A549 (cell line): ENCODE results near the gene LRRC45. TPM values are rescaled to one million over a fixed set of nuclear protein-coding genes. Genes with fewer than 3 reads are reported as not detected.

Experiments
- ATAC-seq, 2 experiments: fragments of 200-7000 bp in 1 of 2; fragments of >200 bp in 1 of 2; cut with Nextera tagmentation in 1 of 2; cut with Tn5 transposase in 1 of 2; 3 replicates each; pipeline versions ENCODE4 v1.8.0 to v1.9.1; 2018 to 2020; ENCODE audit warnings: mild to moderate bottlenecking in 1 of 2, moderate library complexity in 1 of 2
- CTCF ChIA-PET: fragments of 300-600 bp; sonication (Branson Sonifier 250); formaldehyde crosslinking; extraction: SDS; loops from one replicate; lab custom pipeline; 2021; ENCODE audit warnings: antibody characterized with exemption, inconsistent platforms; lab: Yijun Ruan, JAX
- POLR2A ChIA-PET: fragments of 350-600 bp; formaldehyde crosslinking; extraction: SDS; loops from one replicate; lab custom pipeline; 2021; ENCODE audit warnings: antibody characterized with exemption, inconsistent platforms; lab: Yijun Ruan, JAX
- DNase-seq, 2 experiments: peaks; one replicate each; pipeline versions ENCODE4 v3.0.0 to v3.0.0-alpha.2; 2011 to 2016; ENCODE audit warnings: low read depth in 1 of 2, low spot score in 1 of 2
- FAIRE-seq: peaks from 2 replicates; lab custom pipeline; 2011; peaks lifted over from hg19 to GRCh38; lab: Jason Lieb, UNC
- H3K27ac ChIP-seq, 2 experiments: fragments of >200 bp; sonication (Bioruptor Twin); formaldehyde crosslinking; 3 replicates each; pipeline ENCODE4 v1.5.1; 2016 to 2017
- H3K4me1 ChIP-seq: fragments of >200 bp; sonication (Bioruptor Twin); formaldehyde crosslinking; 3 replicates; pipeline ENCODE4 v1.6.1; 2016
- H3K4me2 ChIP-seq: fragments of >200 bp; sonication (Bioruptor Twin); formaldehyde crosslinking; 3 replicates; pipeline ENCODE4 v1.6.1; 2016
- H3K4me3 ChIP-seq: fragments of >200 bp; sonication (Bioruptor Twin); formaldehyde crosslinking; 3 replicates; pipeline ENCODE4 v1.5.1; 2016
- H3K9me3 ChIP-seq: fragments of >200 bp; sonication (Bioruptor Twin); formaldehyde crosslinking; 3 replicates; pipeline ENCODE4 v1.6.1; 2016
- CBX8 ChIP-seq: fragments of 200-600 bp; sonication (generic); IDR thresholded peaks from 2 replicates; pipeline ENCODE4 v1.6.1; 2016
- CHD2 ChIP-seq: fragments of 150-350 bp; IDR thresholded peaks from 2 replicates; pipeline ENCODE4 v1.6.1; 2014; ENCODE audit warnings: low read length; ENCODE audit not compliant: partially characterized antibody
- CHD4 ChIP-seq: fragments of 200-600 bp; sonication (generic); IDR thresholded peaks from 2 replicates; pipeline ENCODE4 v1.6.1; 2016; ENCODE audit warnings: antibody characterized with exemption, mild to moderate bottlenecking, borderline replicate concordance
- EHMT2 ChIP-seq: fragments of 200-600 bp; sonication (generic); IDR thresholded peaks from 2 replicates; pipeline ENCODE4 v1.6.1; 2016; ENCODE audit warnings: antibody characterized with exemption, low read depth, mild to moderate bottlenecking, moderate library complexity
- ELK1 ChIP-seq: fragments of 150-350 bp; IDR thresholded peaks from 2 replicates; pipeline ENCODE4 v1.6.1; 2014; ENCODE audit warnings: low read depth, mild to moderate bottlenecking, low read length
- EP300 ChIP-seq, 2 experiments: fragments of >200 bp; sonication (Bioruptor Twin); formaldehyde crosslinking; IDR thresholded peaks; 2 replicates in 1 of 2; 3 replicates in 1 of 2; pipeline ENCODE4 v1.6.1; 2016 to 2017
- FOXS1 ChIP-seq: fragments of 250-450 bp; sonication (Bioruptor Pico); IDR thresholded peaks from 2 replicates; pipeline ENCODE4 v1.5.0; 2020; ENCODE audit warnings: mild to moderate bottlenecking, moderate library complexity
- HDAC2 ChIP-seq: fragments of 200-600 bp; sonication (generic); IDR thresholded peaks from 2 replicates; pipeline ENCODE4 v1.6.1; 2016
- HOXB13 ChIP-seq: fragments of 250-450 bp; sonication (Bioruptor Pico); IDR thresholded peaks from 2 replicates; pipeline ENCODE4 v1.5.0; 2020; ENCODE audit warnings: low read depth, mild to moderate bottlenecking, moderate library complexity
- JUN ChIP-seq, 2 experiments: fragments of >200 bp; sonication (Bioruptor Twin); formaldehyde crosslinking; IDR thresholded peaks; 2 replicates in 1 of 2; 3 replicates in 1 of 2; pipeline ENCODE4 v1.6.1; 2016 to 2017
- KDM5A ChIP-seq: fragments of 200-600 bp; sonication (generic); IDR thresholded peaks from 2 replicates; pipeline ENCODE4 v1.6.1; 2016; ENCODE audit warnings: antibody characterized with exemption, mild to moderate bottlenecking
- MAFK ChIP-seq: fragments of 450-650 bp; IDR thresholded peaks from 2 replicates; pipeline ENCODE4 v1.6.1; 2014; ENCODE audit not compliant: partially characterized antibody
- MAX ChIP-seq: IDR thresholded peaks from 2 replicates; pipeline ENCODE4 v1.6.1; 2012
- NFE2L2 ChIP-seq: fragments of 150-350 bp; conservative IDR thresholded peaks from 2 replicates; pipeline ENCODE4 v1.6.1; 2014; ENCODE audit warnings: low read length
- NPAS2 ChIP-seq: fragments of 250-450 bp; sonication (Bioruptor Pico); IDR thresholded peaks from 2 replicates; pipeline ENCODE4 v1.8.0; 2022; ENCODE audit warnings: mild to moderate bottlenecking, moderate library complexity, borderline replicate concordance
- POLR2A ChIP-seq: IDR thresholded peaks from 2 replicates; pipeline ENCODE4 v1.6.1; 2012; ENCODE audit warnings: mild to moderate bottlenecking, low read length
- POLR2AphosphoS2 ChIP-seq: conservative IDR thresholded peaks from 2 replicates; pipeline ENCODE4 v1.6.1; 2012; ENCODE audit warnings: low read length, improper control_type of control experiment, inconsistent platforms
- RARB ChIP-seq: fragments of 250-450 bp; sonication (Bioruptor Pico); IDR thresholded peaks from 2 replicates; pipeline ENCODE4 v1.8.0; 2021; ENCODE audit warnings: mild to moderate bottlenecking, moderate library complexity
- RCOR1 ChIP-seq: fragments of 150-350 bp; IDR thresholded peaks from 2 replicates; pipeline ENCODE4 v1.6.1; 2014; ENCODE audit warnings: antibody characterized with exemption, low read length, low read depth
- RFX5 ChIP-seq: fragments of 450-650 bp; IDR thresholded peaks from 2 replicates; pipeline ENCODE4 v1.7.1; 2014; ENCODE audit warnings: antibody characterized with exemption, mild to moderate bottlenecking, moderate library complexity
- SMC3 ChIP-seq: fragments of >200 bp; sonication (Bioruptor Twin); formaldehyde crosslinking; IDR thresholded peaks from 3 replicates; pipeline ENCODE4 v1.6.1; 2018; ENCODE audit warnings: inconsistent platforms
- SREBF2 ChIP-seq: fragments of 450-650 bp; IDR thresholded peaks from 2 replicates; pipeline ENCODE4 v1.6.1; 2014; ENCODE audit warnings: mild to moderate bottlenecking, moderate library complexity
- ZC3H11A ChIP-seq: fragments of 450-650 bp; IDR thresholded peaks from 2 replicates; pipeline ENCODE4 v1.6.1; 2014; ENCODE audit warnings: antibody characterized with exemption, mild to moderate bottlenecking
- ZSCAN20 ChIP-seq: fragments of 250-450 bp; sonication (Bioruptor Pico); IDR thresholded peaks from 2 replicates; pipeline ENCODE4 v1.8.0; 2022; ENCODE audit warnings: mild to moderate bottlenecking, moderate library complexity
- WGBS: methylation state at CpG from one replicate; pipeline ENCODE4 v1.1.6; 2017; ENCODE audit errors: missing lambda C conversion rate; 5-methylcytosine and 5-hydroxymethylcytosine counted together
- polyA plus RNA-seq, 4 experiments: library from polyadenylated mRNA; depleted of rRNA in 3 of 4; stranded (reverse); fragments of >200 nt; fragmentation: RNase III in 1 of 4; extraction: RNeasy Plus Mini Kit Qiagen cat#74134 plus additional on column Dnase treatment in 1 of 4; gene quantifications; 2 replicates in 3 of 4; 3 replicates in 1 of 4; pipeline ENCODE4 v1.2.3, GENCODE V29; 2011 to 2017
- TF ChIP-seq, protein P1 (sequence below): IDR thresholded peaks from 2 replicates; pipeline ENCODE4 v1.6.1; 2012; ENCODE audit warnings: low read depth, borderline replicate concordance
- TF ChIP-seq, protein P2 (sequence below): fragments of >200 bp; sonication (Bioruptor Twin); formaldehyde crosslinking; IDR thresholded peaks from 3 replicates; pipeline ENCODE4 v1.6.1; 2016
- TF ChIP-seq, protein P3 (sequence below): fragments of 450-650 bp; IDR thresholded peaks from 2 replicates; pipeline ENCODE4 v1.6.1; 2014; ENCODE audit warnings: antibody characterized with exemption
- TF ChIP-seq, protein P4 (sequence below): fragments of >200 bp; sonication (Bioruptor Twin); formaldehyde crosslinking; IDR thresholded peaks from 2 replicates; pipeline ENCODE4 v1.6.1; 2016

LRRC45 gene
- polyA plus RNA-seq, 2 of the 4 experiments (the other 2 are of a cell fraction): 6.4 to 24.5 TPM

- CTCF ChIA-PET: interaction anchor here (1.0 to 5.9 kb wide), 5 partner anchors 24 to 56 kb away, joined by 3 to 45 read pairs (median 8); partner anchors contain the start of genes CENPX, LRRC45, MAFG and NOTUM
- TF ChIP-seq, protein P1, sequence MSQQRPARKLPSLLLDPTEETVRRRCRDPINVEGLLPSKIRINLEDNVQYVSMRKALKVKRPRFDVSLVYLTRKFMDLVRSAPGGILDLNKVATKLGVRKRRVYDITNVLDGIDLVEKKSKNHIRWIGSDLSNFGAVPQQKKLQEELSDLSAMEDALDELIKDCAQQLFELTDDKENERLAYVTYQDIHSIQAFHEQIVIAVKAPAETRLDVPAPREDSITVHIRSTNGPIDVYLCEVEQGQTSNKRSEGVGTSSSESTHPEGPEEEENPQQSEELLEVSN: no peak
- TF ChIP-seq POLR2AphosphoS2 (no peak), SREBF2 (no peak), JUN (IDR thresholded peaks at IDR 0.05) (no peak)
- TF ChIP-seq, protein P2, sequence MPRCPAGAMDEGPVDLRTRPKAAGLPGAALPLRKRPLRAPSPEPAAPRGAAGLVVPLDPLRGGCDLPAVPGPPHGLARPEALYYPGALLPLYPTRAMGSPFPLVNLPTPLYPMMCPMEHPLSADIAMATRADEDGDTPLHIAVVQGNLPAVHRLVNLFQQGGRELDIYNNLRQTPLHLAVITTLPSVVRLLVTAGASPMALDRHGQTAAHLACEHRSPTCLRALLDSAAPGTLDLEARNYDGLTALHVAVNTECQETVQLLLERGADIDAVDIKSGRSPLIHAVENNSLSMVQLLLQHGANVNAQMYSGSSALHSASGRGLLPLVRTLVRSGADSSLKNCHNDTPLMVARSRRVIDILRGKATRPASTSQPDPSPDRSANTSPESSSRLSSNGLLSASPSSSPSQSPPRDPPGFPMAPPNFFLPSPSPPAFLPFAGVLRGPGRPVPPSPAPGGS: no peak
- Histone ChIP-seq H3K27ac (no peak overlapping the region), H3K9me3 (no peaks in the 10 kb centered on the region), H3K4me2 (no peak overlapping the region), H3K4me1 (peaks cover 2% of the 10 kb centered on the region; the same call in 1 of the 3 replicates), H3K4me3 (no peak overlapping the region)
- FAIRE-seq: no peak
- POLR2A ChIA-PET: interaction anchor here (0.6 kb wide), 1 partner anchor 20 kb away, joined by 3 read pairs; no protein-coding TSS in a partner anchor
- DNase-seq: no peak
- no peak for ATAC-seq
- 91% methylated on average over 26 of the region's 26 CpGs for WGBS
Measured at GRCh38 chr17:81983639-81984373, 39.3 kb upstream of the LRRC45 start.

- CTCF ChIA-PET: interaction anchor here (1.2 to 4.8 kb wide), 6 partner anchors 8 to 45 kb away, joined by 3 to 32 read pairs (median 6); partner anchors contain the start of genes CENPX, LRRC45 and NOTUM
- 86% methylated on average over 20 of the region's 21 CpGs for WGBS
- no peak overlapping the region for H3K4me2 ChIP-seq
- TF ChIP-seq SMC3: no peak
- no peak for TF ChIP-seq POLR2AphosphoS2
- no peak for TF ChIP-seq CHD4
- TF ChIP-seq MAFK: no peak
- TF ChIP-seq EHMT2: no peak
- no peak for TF ChIP-seq MAX
- no peak for TF ChIP-seq KDM5A
- TF ChIP-seq HOXB13 (CRISPR knock-in tag): no peak
- no peak for TF ChIP-seq RCOR1
- no peak for TF ChIP-seq RARB (CRISPR knock-in tag)
- TF ChIP-seq NPAS2: no peak
- TF ChIP-seq, all 56 proteins: peak for 0
- no peaks in the 10 kb centered on the region for H3K9me3 ChIP-seq
- no peaks in the 10 kb centered on the region for H3K4me1 ChIP-seq
- ATAC-seq: no peak
- no peak overlapping the region for H3K27ac ChIP-seq
- no peak for FAIRE-seq
- no peak overlapping the region for H3K4me3 ChIP-seq
- DNase-seq: no peak
- POLR2A ChIA-PET: no interaction called here
Measured at GRCh38 chr17:81984773-81985410, 38.2 kb upstream of the LRRC45 start.

DNA sequence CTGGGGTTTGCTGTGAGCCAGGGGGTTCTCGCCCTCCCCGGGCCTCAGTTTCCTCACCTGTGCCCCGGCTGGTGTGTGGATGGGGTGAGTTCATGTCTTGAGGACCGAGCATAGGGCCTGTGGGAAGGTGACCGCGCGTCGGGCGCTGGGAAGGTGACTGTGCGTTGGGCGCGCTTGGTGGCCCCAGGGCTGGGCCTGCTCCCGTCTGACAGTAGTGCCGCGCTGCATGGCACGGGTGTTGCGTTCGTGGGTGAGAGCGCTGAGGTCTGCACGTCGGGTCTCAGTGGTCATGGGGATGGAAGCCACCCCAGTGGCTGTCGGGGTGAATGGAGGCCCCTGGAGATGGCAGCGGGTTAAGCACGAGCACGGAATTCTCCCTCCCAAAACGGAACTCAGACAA is 36.5 kb upstream of the LRRC45 start:
- no peak overlapping the region for H3K4me3 ChIP-seq
- H3K9me3 ChIP-seq: no peaks in the 10 kb centered on the region
- H3K4me1 ChIP-seq: peaks cover 8% of the 10 kb centered on the region
- ChIA-PET CTCF (interaction anchor here (1.5 to 4.8 kb wide), 2 partner anchors 26 to 33 kb away, joined by 6 to 32 read pairs; partner anchors contain the start of gene NOTUM), POLR2A (no interaction called here)
- no peak for TF ChIP-seq CHD2
- TF ChIP-seq CHD4: no peak
- TF ChIP-seq HDAC2: no peak
- no peak for TF ChIP-seq FOXS1 (CRISPR knock-in tag)
- no peak for TF ChIP-seq POLR2A
- TF ChIP-seq EP300 (IDR thresholded peaks at IDR 0.05): no peak
- no peak for TF ChIP-seq ZSCAN20
- TF ChIP-seq RFX5: no peak
- no peak for TF ChIP-seq CBX8
- TF ChIP-seq HOXB13 (CRISPR knock-in tag): no peak
- no peak for TF ChIP-seq KDM5A
- TF ChIP-seq, protein P2: no peak
- TF ChIP-seq ELK1: no peak
- TF ChIP-seq JUN (IDR thresholded peaks at IDR 0.05): no peak
- no peak for TF ChIP-seq SREBF2
- TF ChIP-seq, protein P3, sequence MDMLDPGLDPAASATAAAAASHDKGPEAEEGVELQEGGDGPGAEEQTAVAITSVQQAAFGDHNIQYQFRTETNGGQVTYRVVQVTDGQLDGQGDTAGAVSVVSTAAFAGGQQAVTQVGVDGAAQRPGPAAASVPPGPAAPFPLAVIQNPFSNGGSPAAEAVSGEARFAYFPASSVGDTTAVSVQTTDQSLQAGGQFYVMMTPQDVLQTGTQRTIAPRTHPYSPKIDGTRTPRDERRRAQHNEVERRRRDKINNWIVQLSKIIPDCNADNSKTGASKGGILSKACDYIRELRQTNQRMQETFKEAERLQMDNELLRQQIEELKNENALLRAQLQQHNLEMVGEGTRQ: no peak
- TF ChIP-seq, protein P4, sequence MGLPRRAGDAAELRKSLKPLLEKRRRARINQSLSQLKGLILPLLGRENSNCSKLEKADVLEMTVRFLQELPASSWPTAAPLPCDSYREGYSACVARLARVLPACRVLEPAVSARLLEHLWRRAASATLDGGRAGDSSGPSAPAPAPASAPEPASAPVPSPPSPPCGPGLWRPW: no peak
- TF ChIP-seq ZC3H11A: no peak
- TF ChIP-seq NFE2L2: no peak
- 96% methylated on average over 26 of the region's 26 CpGs for WGBS
- no peak for FAIRE-seq
- no peak for DNase-seq
- H3K4me2 ChIP-seq: no peak overlapping the region
- no peak for ATAC-seq
- no peak overlapping the region for H3K27ac ChIP-seq
